ENCODE results near the gene EN2.

Gene EN2
- long read RNA-seq: 0 reads

DNA sequence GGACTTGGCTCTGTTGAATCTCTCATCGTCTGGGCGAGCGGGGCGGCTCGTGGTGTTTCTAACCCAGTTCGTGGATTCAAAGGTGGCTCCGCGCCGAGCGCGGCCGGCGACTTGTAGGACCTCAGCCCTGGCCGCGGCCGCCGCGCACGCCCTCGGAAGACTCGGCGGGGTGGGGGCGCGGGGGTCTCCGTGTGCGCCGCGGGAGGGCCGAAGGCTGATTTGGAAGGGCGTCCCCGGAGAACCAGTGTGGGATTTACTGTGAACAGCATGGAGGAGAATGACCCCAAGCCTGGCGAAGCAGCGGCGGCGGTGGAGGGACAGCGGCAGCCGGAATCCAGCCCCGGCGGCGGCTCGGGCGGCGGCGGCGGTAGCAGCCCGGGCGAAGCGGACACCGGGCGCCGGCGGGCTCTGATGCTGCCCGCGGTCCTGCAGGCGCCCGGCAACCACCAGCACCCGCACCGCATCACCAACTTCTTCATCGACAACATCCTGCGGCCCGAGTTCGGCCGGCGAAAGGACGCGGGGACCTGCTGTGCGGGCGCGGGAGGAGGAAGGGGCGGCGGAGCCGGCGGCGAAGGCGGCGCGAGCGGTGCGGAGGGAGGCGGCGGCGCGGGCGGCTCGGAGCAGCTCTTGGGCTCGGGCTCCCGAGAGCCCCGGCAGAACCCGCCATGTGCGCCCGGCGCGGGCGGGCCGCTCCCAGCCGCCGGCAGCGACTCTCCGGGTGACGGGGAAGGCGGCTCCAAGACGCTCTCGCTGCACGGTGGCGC lies at the start of gene EN2:
EN2 (plus strand) TSS at position 19 of the 767 bp plus-strand sequence; CDS start at position 268, 249 bp downstream.
- Histone ChIP-seq H3K4me3 (replicated peaks; ENCODE audit: insufficient read depth, low read length) (peak within 1 kb of the TSS; percentile 15), H3K27me3 (ENCODE audit: insufficient read depth, poor library complexity, severe bottlenecking) (peaks cover 86% of the 10 kb centered on the region), H3K27ac (replicated peaks) (no peak within 1 kb of the TSS)
- TF ChIP-seq, protein P1, sequence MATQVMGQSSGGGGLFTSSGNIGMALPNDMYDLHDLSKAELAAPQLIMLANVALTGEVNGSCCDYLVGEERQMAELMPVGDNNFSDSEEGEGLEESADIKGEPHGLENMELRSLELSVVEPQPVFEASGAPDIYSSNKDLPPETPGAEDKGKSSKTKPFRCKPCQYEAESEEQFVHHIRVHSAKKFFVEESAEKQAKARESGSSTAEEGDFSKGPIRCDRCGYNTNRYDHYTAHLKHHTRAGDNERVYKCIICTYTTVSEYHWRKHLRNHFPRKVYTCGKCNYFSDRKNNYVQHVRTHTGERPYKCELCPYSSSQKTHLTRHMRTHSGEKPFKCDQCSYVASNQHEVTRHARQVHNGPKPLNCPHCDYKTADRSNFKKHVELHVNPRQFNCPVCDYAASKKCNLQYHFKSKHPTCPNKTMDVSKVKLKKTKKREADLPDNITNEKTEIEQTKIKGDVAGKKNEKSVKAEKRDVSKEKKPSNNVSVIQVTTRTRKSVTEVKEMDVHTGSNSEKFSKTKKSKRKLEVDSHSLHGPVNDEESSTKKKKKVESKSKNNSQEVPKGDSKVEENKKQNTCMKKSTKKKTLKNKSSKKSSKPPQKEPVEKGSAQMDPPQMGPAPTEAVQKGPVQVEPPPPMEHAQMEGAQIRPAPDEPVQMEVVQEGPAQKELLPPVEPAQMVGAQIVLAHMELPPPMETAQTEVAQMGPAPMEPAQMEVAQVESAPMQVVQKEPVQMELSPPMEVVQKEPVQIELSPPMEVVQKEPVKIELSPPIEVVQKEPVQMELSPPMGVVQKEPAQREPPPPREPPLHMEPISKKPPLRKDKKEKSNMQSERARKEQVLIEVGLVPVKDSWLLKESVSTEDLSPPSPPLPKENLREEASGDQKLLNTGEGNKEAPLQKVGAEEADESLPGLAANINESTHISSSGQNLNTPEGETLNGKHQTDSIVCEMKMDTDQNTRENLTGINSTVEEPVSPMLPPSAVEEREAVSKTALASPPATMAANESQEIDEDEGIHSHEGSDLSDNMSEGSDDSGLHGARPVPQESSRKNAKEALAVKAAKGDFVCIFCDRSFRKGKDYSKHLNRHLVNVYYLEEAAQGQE (IDR thresholded peaks at IDR 0.05; ENCODE audit: insufficient replicate concordance, low read depth): no peak
- TF ChIP-seq POLR2AphosphoS5 (IDR thresholded peaks at IDR 0.05; ENCODE audit: low read depth): no peak
- TF ChIP-seq, protein P2, sequence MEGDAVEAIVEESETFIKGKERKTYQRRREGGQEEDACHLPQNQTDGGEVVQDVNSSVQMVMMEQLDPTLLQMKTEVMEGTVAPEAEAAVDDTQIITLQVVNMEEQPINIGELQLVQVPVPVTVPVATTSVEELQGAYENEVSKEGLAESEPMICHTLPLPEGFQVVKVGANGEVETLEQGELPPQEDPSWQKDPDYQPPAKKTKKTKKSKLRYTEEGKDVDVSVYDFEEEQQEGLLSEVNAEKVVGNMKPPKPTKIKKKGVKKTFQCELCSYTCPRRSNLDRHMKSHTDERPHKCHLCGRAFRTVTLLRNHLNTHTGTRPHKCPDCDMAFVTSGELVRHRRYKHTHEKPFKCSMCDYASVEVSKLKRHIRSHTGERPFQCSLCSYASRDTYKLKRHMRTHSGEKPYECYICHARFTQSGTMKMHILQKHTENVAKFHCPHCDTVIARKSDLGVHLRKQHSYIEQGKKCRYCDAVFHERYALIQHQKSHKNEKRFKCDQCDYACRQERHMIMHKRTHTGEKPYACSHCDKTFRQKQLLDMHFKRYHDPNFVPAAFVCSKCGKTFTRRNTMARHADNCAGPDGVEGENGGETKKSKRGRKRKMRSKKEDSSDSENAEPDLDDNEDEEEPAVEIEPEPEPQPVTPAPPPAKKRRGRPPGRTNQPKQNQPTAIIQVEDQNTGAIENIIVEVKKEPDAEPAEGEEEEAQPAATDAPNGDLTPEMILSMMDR (IDR thresholded peaks at IDR 0.05; ENCODE audit: insufficient read depth, low read length): no peak
- no peak for TF ChIP-seq SPI1 (IDR thresholded peaks at IDR 0.05; ENCODE audit: borderline replicate concordance, low read depth)
- no peak for TF ChIP-seq GABPA (IDR thresholded peaks at IDR 0.05; ENCODE audit: low read depth)
- DNase-seq (ENCODE audit: low read depth in 1 of 2, low spot score in 1 of 2): no peak

- no peak for DNase-seq (ENCODE audit: low read depth in 1 of 2, low spot score in 1 of 2)
- TF ChIP-seq, protein P2 (IDR thresholded peaks at IDR 0.05; ENCODE audit: insufficient read depth, low read length): no peak
- TF ChIP-seq, protein P1 (IDR thresholded peaks at IDR 0.05; ENCODE audit: insufficient replicate concordance, low read depth): no peak
- TF ChIP-seq SPI1 (IDR thresholded peaks at IDR 0.05; ENCODE audit: borderline replicate concordance, low read depth) (no peak), POLR2AphosphoS5 (IDR thresholded peaks at IDR 0.05; ENCODE audit: low read depth) (no peak), GABPA (IDR thresholded peaks at IDR 0.05; ENCODE audit: low read depth) (no peak)
- Histone ChIP-seq H3K27me3 (ENCODE audit: insufficient read depth, poor library complexity, severe bottlenecking) (peaks cover 12% of the 10 kb centered on the region), H3K4me3 (replicated peaks; ENCODE audit: insufficient read depth, low read length) (no peak overlapping the region), H3K27ac (replicated peaks) (no peak overlapping the region)
Observed at GRCh38 chr7:155408651-155409586, 49.0 kb upstream of the EN2 start.

GRCh38 chr7:155409980-155410379 lies 47.9 kb upstream of the EN2 start:
- Histone ChIP-seq H3K27ac (replicated peaks) (no peak overlapping the region), H3K4me3 (replicated peaks; ENCODE audit: insufficient read depth, low read length) (no peak overlapping the region), H3K27me3 (ENCODE audit: insufficient read depth, poor library complexity, severe bottlenecking) (peaks cover 11% of the 10 kb centered on the region)
- TF ChIP-seq POLR2AphosphoS5 (IDR thresholded peaks at IDR 0.05; ENCODE audit: low read depth) (no peak), SPI1 (IDR thresholded peaks at IDR 0.05; ENCODE audit: borderline replicate concordance, low read depth) (no peak), GABPA (IDR thresholded peaks at IDR 0.05; ENCODE audit: low read depth) (no peak)
- TF ChIP-seq, protein P1 (IDR thresholded peaks at IDR 0.05; ENCODE audit: insufficient replicate concordance, low read depth): no peak
- TF ChIP-seq, protein P2 (IDR thresholded peaks at IDR 0.05; ENCODE audit: insufficient read depth, low read length): no peak
- no peak for DNase-seq (ENCODE audit: low read depth in 1 of 2, low spot score in 1 of 2)
